K562 (cell line): ENCODE measurements around the gene SPATA2. TPM values are rescaled to one million over a fixed set of nuclear protein-coding genes. Genes with fewer than 3 reads are reported as not detected.

Experiments
- BRD9 ChIP-seq: fragments of 450-650 bp; IDR thresholded peaks from 2 replicates; pipeline ENCODE4 v1.6.1; 2018; ENCODE audit warnings: low read depth; ENCODE audit not compliant: partially characterized antibody
- BRF1 ChIP-seq: IDR thresholded peaks from 3 replicates; pipeline ENCODE4 v1.6.1; 2011; ENCODE audit warnings: borderline replicate concordance, mild to moderate bottlenecking; ENCODE audit not compliant: insufficient read length; ENCODE audit errors: extremely low read depth
- EP300 ChIP-seq: IDR thresholded peaks from 2 replicates; pipeline ENCODE4 v1.6.1; 2012; ENCODE audit warnings: low read length, improper control_type of control experiment
- MAFK ChIP-seq: IDR thresholded peaks from 2 replicates; pipeline ENCODE4 v1.6.1; 2011; ENCODE audit warnings: low read length, improper control_type of control experiment
- MEF2D ChIP-seq: conservative IDR thresholded peaks from 2 replicates; pipeline ENCODE4 v1.6.1; 2016; ENCODE audit warnings: low read depth, missing genetic modification characterization, missing compliant biosample characterization
- MTA2 ChIP-seq: fragments of 450-650 bp; IDR thresholded peaks from 2 replicates; pipeline ENCODE4 v1.6.1; 2016; ENCODE audit warnings: low read depth
- ZFPM2 ChIP-seq: fragments of 250-450 bp; sonication (Bioruptor Pico); IDR thresholded peaks from 2 replicates; pipeline ENCODE4 v1.5.1; 2022; ENCODE audit warnings: mild to moderate bottlenecking
- ZNF12 ChIP-seq: sonication (generic); formaldehyde crosslinking; IDR thresholded peaks from 2 replicates; pipeline ENCODE4 v1.4.0; 2020; ENCODE audit warnings: mild to moderate bottlenecking, missing genetic modification reagents
- polyA plus RNA-seq, 8 experiments: library from polyadenylated mRNA; depleted of rRNA in 4 of 8; stranded (reverse) in 5 of 8; unstranded in 3 of 8; fragments of >200 nt; fragmentation: Nextera tagmentation in 2 of 8; fragmentation: Illumina TruSeq in 1 of 8; extraction: Ambion mirVana in 2 of 8; extraction: Trizol in 1 of 8; gene quantifications; 2 replicates each; pipeline versions ENCODE4 v1.2.1 to v1.2.3, GENCODE V29; 2011 to 2014; ENCODE audit warnings: inconsistent platforms in 1 of 8, missing spikeins in 1 of 8
- total RNA-seq, 7 experiments: library from RNA; depleted of rRNA in 6 of 7; stranded (reverse); fragments of >200 nt in 6 of 7; fragmentation: Illumina TruSeq in 2 of 7; extraction: Trizol in 2 of 7; gene quantifications; 2 replicates each; pipeline versions ENCODE4 v1.2.1 to v1.2.3, GENCODE V29; 2011 to 2021; ENCODE audit warnings: low replicate concordance in 1 of 7
- TF ChIP-seq, protein P1 (sequence below): sonication (generic); formaldehyde crosslinking; IDR thresholded peaks from 2 replicates; pipeline ENCODE4 v1.8.0; 2023; ENCODE audit warnings: mild to moderate bottlenecking, missing genetic modification reagents
- TF ChIP-seq, protein P2 (sequence below), 2 experiments: fragments of 450-650 bp; conservative IDR thresholded peaks; 2 replicates each; pipeline ENCODE4 v1.6.1; 2017; ENCODE audit warnings: mild to moderate bottlenecking in 2 of 2, moderate library complexity in 2 of 2
- TF ChIP-seq, protein P3 (sequence below): sonication (generic); formaldehyde crosslinking; IDR thresholded peaks from 2 replicates; pipeline ENCODE4 v1.4.0; 2020; ENCODE audit warnings: mild to moderate bottlenecking, missing genetic modification reagents
- TF ChIP-seq, protein P4 (sequence below): sonication (generic); formaldehyde crosslinking; IDR thresholded peaks from 2 replicates; pipeline ENCODE4 v1.8.1; 2023; ENCODE audit warnings: mild to moderate bottlenecking, missing genetic modification reagents
- TF ChIP-seq, protein P5 (sequence below): fragments of 450-650 bp; IDR thresholded peaks from 2 replicates; pipeline ENCODE4 v1.6.1; 2016; ENCODE audit warnings: borderline replicate concordance

Gene SPATA2
- total and polyA plus RNA-seq, 9 of the 15 experiments (the other 6 are each of a cell fraction or from before 2014, with no cell fraction given) = 0.46 to 8.2 (median 2.7) TPM

DNA sequence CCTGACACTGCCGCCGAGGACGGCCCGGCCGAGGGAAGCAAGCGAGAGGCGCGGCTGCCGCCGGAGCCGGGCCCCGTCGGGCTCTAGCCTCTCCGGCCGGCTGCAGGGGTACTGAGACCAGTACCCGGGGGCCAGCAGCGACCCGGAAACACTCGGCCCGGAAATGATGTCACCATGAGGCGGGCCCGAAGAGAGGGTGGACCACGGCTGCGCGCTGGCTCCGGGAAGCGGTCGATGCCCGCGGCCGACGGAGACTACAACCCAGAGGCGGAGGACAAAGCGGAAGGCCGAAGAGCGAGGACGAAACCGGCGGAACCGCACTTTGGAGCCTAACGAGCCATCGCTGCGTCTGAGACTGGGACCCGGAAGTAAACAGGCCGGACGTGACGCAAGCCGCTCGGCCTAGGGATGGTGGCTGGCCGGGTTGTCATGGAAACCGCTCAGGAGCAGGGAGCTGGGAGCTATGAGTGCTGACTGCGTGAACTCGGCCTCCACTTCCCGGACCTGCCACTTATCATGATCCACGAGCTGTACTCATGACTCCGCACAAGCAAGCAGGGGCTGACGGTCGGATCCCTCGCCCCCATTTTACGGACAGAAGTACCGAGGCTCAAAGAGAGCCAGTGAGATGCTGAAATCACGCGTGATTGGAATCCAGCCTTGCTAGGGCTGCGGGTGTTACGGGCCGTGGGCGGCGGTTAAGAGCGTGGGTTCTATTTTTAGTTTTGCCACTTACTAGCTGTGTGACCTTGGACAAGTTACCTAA, at the start of gene SPATA2 (continued):
- TF ChIP-seq, protein P1, sequence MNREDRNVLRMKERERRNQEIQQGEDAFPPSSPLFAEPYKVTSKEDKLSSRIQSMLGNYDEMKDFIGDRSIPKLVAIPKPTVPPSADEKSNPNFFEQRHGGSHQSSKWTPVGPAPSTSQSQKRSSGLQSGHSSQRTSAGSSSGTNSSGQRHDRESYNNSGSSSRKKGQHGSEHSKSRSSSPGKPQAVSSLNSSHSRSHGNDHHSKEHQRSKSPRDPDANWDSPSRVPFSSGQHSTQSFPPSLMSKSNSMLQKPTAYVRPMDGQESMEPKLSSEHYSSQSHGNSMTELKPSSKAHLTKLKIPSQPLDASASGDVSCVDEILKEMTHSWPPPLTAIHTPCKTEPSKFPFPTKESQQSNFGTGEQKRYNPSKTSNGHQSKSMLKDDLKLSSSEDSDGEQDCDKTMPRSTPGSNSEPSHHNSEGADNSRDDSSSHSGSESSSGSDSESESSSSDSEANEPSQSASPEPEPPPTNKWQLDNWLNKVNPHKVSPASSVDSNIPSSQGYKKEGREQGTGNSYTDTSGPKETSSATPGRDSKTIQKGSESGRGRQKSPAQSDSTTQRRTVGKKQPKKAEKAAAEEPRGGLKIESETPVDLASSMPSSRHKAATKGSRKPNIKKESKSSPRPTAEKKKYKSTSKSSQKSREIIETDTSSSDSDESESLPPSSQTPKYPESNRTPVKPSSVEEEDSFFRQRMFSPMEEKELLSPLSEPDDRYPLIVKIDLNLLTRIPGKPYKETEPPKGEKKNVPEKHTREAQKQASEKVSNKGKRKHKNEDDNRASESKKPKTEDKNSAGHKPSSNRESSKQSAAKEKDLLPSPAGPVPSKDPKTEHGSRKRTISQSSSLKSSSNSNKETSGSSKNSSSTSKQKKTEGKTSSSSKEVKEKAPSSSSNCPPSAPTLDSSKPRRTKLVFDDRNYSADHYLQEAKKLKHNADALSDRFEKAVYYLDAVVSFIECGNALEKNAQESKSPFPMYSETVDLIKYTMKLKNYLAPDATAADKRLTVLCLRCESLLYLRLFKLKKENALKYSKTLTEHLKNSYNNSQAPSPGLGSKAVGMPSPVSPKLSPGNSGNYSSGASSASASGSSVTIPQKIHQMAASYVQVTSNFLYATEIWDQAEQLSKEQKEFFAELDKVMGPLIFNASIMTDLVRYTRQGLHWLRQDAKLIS (CRISPR knock-in tag) = no peak
- TF ChIP-seq ZFPM2 = no peak
- no peak for TF ChIP-seq BRF1
- TF ChIP-seq EP300 = peak; percentile 13; the same call in 1 of the 2 replicates
- TF ChIP-seq MEF2D = peak; percentile 90
- peak; percentile 71 for TF ChIP-seq MTA2
- peak; percentile 42; the same call in 1 of the 2 replicates for TF ChIP-seq MAFK
- TF ChIP-seq, protein P2, sequence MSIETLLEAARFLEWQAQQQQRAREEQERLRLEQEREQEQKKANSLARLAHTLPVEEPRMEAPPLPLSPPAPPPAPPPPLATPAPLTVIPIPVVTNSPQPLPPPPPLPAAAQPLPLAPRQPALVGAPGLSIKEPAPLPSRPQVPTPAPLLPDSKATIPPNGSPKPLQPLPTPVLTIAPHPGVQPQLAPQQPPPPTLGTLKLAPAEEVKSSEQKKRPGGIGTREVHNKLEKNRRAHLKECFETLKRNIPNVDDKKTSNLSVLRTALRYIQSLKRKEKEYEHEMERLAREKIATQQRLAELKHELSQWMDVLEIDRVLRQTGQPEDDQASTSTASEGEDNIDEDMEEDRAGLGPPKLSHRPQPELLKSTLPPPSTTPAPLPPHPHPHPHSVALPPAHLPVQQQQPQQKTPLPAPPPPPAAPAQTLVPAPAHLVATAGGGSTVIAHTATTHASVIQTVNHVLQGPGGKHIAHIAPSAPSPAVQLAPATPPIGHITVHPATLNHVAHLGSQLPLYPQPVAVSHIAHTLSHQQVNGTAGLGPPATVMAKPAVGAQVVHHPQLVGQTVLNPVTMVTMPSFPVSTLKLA (conservative IDR thresholded peaks at IDR 0.05) = peak; percentile 57 to 82
- TF ChIP-seq, protein P3, sequence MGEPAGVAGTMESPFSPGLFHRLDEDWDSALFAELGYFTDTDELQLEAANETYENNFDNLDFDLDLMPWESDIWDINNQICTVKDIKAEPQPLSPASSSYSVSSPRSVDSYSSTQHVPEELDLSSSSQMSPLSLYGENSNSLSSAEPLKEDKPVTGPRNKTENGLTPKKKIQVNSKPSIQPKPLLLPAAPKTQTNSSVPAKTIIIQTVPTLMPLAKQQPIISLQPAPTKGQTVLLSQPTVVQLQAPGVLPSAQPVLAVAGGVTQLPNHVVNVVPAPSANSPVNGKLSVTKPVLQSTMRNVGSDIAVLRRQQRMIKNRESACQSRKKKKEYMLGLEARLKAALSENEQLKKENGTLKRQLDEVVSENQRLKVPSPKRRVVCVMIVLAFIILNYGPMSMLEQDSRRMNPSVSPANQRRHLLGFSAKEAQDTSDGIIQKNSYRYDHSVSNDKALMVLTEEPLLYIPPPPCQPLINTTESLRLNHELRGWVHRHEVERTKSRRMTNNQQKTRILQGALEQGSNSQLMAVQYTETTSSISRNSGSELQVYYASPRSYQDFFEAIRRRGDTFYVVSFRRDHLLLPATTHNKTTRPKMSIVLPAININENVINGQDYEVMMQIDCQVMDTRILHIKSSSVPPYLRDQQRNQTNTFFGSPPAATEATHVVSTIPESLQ (CRISPR knock-in tag) = 0 out of 2 replicates have a peak, but pooled peaks have one; percentile 91
- TF ChIP-seq, protein P4, sequence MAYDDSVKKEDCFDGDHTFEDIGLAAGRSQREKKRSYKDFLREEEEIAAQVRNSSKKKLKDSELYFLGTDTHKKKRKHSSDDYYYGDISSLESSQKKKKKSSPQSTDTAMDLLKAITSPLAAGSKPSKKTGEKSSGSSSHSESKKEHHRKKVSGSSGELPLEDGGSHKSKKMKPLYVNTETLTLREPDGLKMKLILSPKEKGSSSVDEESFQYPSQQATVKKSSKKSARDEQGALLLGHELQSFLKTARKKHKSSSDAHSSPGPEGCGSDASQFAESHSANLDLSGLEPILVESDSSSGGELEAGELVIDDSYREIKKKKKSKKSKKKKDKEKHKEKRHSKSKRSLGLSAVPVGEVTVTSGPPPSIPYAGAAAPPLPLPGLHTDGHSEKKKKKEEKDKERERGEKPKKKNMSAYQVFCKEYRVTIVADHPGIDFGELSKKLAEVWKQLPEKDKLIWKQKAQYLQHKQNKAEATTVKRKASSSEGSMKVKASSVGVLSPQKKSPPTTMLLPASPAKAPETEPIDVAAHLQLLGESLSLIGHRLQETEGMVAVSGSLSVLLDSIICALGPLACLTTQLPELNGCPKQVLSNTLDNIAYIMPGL = no peak
- peak; percentile 96 for TF ChIP-seq BRD9
- peak; percentile 67; the same call in 1 of the 2 replicates for TF ChIP-seq ZNF12 (CRISPR knock-in tag)
- TF ChIP-seq, protein P5, sequence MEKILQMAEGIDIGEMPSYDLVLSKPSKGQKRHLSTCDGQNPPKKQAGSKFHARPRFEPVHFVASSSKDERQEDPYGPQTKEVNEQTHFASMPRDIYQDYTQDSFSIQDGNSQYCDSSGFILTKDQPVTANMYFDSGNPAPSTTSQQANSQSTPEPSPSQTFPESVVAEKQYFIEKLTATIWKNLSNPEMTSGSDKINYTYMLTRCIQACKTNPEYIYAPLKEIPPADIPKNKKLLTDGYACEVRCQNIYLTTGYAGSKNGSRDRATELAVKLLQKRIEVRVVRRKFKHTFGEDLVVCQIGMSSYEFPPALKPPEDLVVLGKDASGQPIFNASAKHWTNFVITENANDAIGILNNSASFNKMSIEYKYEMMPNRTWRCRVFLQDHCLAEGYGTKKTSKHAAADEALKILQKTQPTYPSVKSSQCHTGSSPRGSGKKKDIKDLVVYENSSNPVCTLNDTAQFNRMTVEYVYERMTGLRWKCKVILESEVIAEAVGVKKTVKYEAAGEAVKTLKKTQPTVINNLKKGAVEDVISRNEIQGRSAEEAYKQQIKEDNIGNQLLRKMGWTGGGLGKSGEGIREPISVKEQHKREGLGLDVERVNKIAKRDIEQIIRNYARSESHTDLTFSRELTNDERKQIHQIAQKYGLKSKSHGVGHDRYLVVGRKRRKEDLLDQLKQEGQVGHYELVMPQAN = peak; percentile 85
